Measurements from ENCODE around the gene PRR23E.

PRR23E gene

DNA sequence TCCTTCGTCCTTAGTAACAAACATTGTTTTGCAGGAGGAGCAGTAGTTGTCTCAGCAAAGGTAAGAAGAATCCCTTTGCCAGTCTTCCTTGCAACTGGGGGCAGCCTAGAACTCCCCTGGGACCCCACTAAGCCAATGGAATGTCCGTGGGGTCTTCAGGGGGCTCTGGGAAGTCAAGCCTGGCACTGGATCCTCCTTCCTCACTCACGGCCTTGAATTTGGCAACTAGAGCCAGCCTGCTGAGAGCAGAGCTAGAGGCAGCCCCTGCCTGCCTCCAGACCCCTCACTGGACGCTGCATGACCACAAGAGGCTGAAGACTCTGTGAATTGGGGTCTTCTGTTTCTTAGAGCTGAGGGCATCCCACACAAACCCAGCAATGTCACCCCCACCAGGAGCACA is 18.6 kb upstream of the PRR23E start:
- in situ Hi-C loops (cut with HindIII; ENCODE audit: low sequenced_read_pairs), result no loop called here
- DNase-seq (ENCODE audit: low read depth, low spot score), result no peak
- H3K4me3 ChIP-seq (ENCODE audit: low read depth, low read length), result no peak overlapping the region
- TF ChIP-seq, protein P1, sequence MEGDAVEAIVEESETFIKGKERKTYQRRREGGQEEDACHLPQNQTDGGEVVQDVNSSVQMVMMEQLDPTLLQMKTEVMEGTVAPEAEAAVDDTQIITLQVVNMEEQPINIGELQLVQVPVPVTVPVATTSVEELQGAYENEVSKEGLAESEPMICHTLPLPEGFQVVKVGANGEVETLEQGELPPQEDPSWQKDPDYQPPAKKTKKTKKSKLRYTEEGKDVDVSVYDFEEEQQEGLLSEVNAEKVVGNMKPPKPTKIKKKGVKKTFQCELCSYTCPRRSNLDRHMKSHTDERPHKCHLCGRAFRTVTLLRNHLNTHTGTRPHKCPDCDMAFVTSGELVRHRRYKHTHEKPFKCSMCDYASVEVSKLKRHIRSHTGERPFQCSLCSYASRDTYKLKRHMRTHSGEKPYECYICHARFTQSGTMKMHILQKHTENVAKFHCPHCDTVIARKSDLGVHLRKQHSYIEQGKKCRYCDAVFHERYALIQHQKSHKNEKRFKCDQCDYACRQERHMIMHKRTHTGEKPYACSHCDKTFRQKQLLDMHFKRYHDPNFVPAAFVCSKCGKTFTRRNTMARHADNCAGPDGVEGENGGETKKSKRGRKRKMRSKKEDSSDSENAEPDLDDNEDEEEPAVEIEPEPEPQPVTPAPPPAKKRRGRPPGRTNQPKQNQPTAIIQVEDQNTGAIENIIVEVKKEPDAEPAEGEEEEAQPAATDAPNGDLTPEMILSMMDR (IDR thresholded peaks at IDR 0.05; ENCODE audit: low read depth, low read length), result no peak

- no peak overlapping the region for H3K4me3 ChIP-seq (ENCODE audit: low read depth, low read length)
- TF ChIP-seq, protein P1 (IDR thresholded peaks at IDR 0.05; ENCODE audit: low read depth, low read length), result no peak
- in situ Hi-C loops (cut with HindIII; ENCODE audit: low sequenced_read_pairs), result no loop called here
- no peak for DNase-seq (ENCODE audit: low read depth, low spot score)
Observed at GRCh38 chr3:127174715-127175140, 18.2 kb upstream of the PRR23E start.

- in situ Hi-C loops (cut with HindIII; ENCODE audit: low sequenced_read_pairs), result no loop called here
- TF ChIP-seq, protein P1 (IDR thresholded peaks at IDR 0.05; ENCODE audit: low read depth, low read length), result no peak
- DNase-seq (ENCODE audit: low read depth, low spot score), result no peak
- H3K4me3 ChIP-seq (ENCODE audit: low read depth, low read length), result no peak overlapping the region
Observed at GRCh38 chr3:127175272-127175671, 17.7 kb upstream of the PRR23E start.

DNA sequence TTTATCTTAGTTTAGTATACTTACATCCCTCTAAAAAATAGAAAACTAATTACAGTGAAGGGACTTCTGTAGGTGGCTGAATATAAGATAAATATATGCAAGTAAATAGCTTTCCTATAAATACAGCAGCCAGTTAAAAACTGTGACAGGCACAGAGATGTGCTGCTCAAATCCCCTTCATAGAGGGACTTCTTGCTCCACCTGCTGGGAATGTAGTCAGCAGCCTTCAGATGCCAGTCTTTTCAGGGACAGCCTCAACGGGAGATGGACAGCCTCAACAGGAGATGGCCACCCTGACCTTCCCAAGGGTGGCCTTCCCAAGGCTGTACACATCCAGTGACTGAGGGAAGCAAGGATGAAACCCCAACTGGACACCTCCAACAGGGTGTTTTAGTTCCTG is 15.7 kb upstream of the PRR23E start:
- no peak overlapping the region for H3K4me3 ChIP-seq (ENCODE audit: low read depth, low read length)
- TF ChIP-seq, protein P1 (IDR thresholded peaks at IDR 0.05; ENCODE audit: low read depth, low read length), result no peak
- DNase-seq (ENCODE audit: low read depth, low spot score), result no peak
- in situ Hi-C loops (cut with HindIII; ENCODE audit: low sequenced_read_pairs), result no loop called here

GRCh38 chr3:127180859-127181258 is 12.1 kb upstream of the PRR23E start:
- H3K4me3 ChIP-seq (ENCODE audit: low read depth, low read length), result no peak overlapping the region
- in situ Hi-C loops (cut with HindIII; ENCODE audit: low sequenced_read_pairs), result no loop called here
- no peak for DNase-seq (ENCODE audit: low read depth, low spot score)
- TF ChIP-seq, protein P1 (IDR thresholded peaks at IDR 0.05; ENCODE audit: low read depth, low read length), result no peak

DNA sequence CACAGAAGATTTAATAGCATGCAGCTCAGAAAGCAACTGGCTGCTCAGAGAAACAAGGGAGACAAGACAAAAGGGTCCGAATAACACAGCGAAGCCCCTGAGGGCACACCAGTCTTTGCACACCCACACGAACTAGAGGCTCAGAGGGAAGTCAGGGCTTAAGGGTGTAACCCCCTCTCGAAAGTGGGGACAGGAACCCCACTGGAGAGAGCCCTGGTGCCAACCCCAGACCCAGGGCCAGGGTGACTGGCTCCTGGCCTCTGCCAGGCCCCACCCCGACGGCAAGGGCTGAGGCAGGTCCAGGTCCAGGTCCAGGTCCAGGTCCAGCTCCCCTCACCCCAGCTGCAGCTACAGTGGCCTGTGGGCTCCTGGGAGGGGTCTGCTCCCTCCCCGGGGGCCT is 10.5 kb upstream of the PRR23E start:
- TF ChIP-seq, protein P1 (IDR thresholded peaks at IDR 0.05; ENCODE audit: low read depth, low read length), result no peak
- no peak for DNase-seq (ENCODE audit: low read depth, low spot score)
- in situ Hi-C loops (cut with HindIII; ENCODE audit: low sequenced_read_pairs), result no loop called here
- H3K4me3 ChIP-seq (ENCODE audit: low read depth, low read length), result no peak overlapping the region

Measured in astrocyte of the spinal cord (primary cell).